Nephron (organoid): ENCODE measurements around the gene CCER1.
A peak's percentile ranks its signal among the peaks of the same experiment; 100 is the strongest.
"Not testable (repeated sequence)": the region's sequence is repeated elsewhere in the genome, so short reads cannot be mapped to it uniquely, and the experiment has no call there.

Experiments used
- H3K27ac Mint-ChIP-seq, 3 experiments: 2 replicates each; pipeline ENCODE4 v1.8.0; 2020; ENCODE audit warnings: mixed read lengths in 3 of 3, mild to moderate bottlenecking in 2 of 3, moderate library complexity in 1 of 3
- H3K27me3 Mint-ChIP-seq: 2 replicates; pipeline ENCODE4 v1.8.0; 2021; ENCODE audit warnings: low read depth, mild to moderate bottlenecking, moderate library complexity, mixed read lengths
- H3K36me3 Mint-ChIP-seq: 2 replicates; pipeline ENCODE4 v1.8.0; 2020; ENCODE audit warnings: low read depth, mixed read lengths
- H3K4me1 Mint-ChIP-seq: 2 replicates; pipeline ENCODE4 v1.8.0; 2020; ENCODE audit warnings: mixed read lengths
- H3K4me3 Mint-ChIP-seq, 3 experiments: 2 replicates each; pipeline ENCODE4 v1.8.0; 2020; ENCODE audit warnings: mild to moderate bottlenecking in 3 of 3, mixed read lengths in 3 of 3, moderate library complexity in 2 of 3
- H3K9me3 Mint-ChIP-seq: 2 replicates; pipeline ENCODE4 v1.8.0; 2020; ENCODE audit warnings: mixed read lengths
- TF ChIP-seq, protein P1 (sequence below), 3 experiments: fragments of 200-600 bp; sonication (generic); IDR thresholded peaks; one replicate each; pipeline ENCODE4 v1.5.0; 2021; ENCODE audit warnings: antibody characterized with exemption in 3 of 3; ENCODE audit not compliant: unreplicated experiment in 3 of 3

CCER1 gene

DNA sequence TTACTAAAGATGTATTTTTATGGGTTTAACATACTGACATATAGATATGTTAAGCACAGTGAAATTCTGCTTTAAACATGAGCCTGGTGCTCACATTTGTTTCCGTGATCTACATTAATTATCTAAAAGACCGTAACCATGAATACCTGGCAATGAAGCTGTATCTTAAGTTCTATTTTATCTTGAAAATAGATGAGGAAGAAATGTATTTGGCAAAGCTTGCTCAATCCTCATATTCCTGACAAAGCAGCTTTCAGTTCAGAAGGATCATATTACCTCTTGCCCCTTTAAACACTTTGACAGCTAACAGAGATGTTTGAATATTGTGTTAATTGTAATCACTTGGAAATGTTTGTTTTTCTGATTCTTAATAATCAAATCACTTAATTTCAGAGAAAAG, 40.0 kb upstream of the CCER1 start:
- TF ChIP-seq, protein P1, sequence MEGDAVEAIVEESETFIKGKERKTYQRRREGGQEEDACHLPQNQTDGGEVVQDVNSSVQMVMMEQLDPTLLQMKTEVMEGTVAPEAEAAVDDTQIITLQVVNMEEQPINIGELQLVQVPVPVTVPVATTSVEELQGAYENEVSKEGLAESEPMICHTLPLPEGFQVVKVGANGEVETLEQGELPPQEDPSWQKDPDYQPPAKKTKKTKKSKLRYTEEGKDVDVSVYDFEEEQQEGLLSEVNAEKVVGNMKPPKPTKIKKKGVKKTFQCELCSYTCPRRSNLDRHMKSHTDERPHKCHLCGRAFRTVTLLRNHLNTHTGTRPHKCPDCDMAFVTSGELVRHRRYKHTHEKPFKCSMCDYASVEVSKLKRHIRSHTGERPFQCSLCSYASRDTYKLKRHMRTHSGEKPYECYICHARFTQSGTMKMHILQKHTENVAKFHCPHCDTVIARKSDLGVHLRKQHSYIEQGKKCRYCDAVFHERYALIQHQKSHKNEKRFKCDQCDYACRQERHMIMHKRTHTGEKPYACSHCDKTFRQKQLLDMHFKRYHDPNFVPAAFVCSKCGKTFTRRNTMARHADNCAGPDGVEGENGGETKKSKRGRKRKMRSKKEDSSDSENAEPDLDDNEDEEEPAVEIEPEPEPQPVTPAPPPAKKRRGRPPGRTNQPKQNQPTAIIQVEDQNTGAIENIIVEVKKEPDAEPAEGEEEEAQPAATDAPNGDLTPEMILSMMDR (IDR thresholded peaks at IDR 0.05; ENCODE audit: unreplicated experiment in 3 of 3), result no peak
- Mint-ChIP-seq H3K27ac (peak overlapping the region; percentile 32 to 93 (median 61)), H3K27me3 (no peaks in the 10 kb centered on the region), H3K4me3 (peak overlapping the region in 1 of 3 experiments; percentile 18), H3K4me1 (peaks cover 31% of the 10 kb centered on the region), H3K36me3 (no peaks in the 10 kb centered on the region), H3K9me3 (peaks cover 9% of the 10 kb centered on the region)

DNA sequence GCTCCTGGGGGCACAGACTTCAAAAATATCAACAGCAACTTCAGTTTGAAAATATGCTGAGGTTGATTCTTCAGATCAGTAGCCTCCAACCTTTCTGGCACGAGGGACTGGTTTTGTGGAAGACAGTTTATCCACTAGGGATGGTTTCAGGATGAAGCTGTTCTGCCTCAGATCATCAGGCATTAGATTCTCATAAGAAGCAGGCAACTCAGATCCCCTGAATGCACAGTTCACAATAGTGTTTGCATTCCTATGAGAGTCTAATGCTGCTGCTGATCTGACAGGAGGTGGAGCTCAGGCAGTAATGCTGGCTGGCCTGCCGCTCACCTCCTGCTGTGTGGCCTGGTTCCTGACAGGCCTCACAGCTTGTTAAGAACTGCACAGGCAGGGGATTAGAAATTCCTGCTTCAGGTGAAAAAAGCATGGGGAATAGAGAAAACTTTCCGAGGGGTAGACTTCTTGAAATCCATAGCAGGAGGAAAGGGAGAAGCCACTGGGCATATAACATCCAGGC, 37.0 kb upstream of the CCER1 start:
- peaks cover 15% of the 10 kb centered on the region for H3K9me3 Mint-ChIP-seq
- TF ChIP-seq, protein P1 (IDR thresholded peaks at IDR 0.05; ENCODE audit: unreplicated experiment in 3 of 3), result no peak
- peaks cover 3% of the 10 kb centered on the region for H3K36me3 Mint-ChIP-seq
- peaks cover 31% of the 10 kb centered on the region for H3K4me1 Mint-ChIP-seq
- H3K4me3 Mint-ChIP-seq, result no peak overlapping the region
- no peaks in the 10 kb centered on the region for H3K27me3 Mint-ChIP-seq
- H3K27ac Mint-ChIP-seq, result peak overlapping the region in 1 of 3 experiments; percentile 93

DNA sequence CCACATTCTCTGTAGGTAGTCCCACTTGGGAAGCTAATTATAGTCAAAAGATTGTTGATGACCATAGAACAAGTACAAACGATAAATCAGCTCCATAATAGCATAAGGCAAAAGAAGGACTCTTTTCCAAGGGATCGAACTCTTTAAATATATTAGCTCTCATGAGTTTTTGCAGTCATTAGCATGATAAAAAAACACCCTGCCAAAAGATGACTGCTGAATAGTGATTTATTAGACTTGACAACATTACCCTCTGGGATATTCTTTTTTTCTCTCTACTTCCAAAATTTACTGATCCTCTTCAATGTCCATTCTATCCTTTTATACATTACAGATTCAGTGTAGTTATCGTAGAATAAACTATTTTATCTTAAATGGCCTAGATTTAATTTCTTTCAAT, 35.6 kb upstream of the CCER1 start:
- H3K27ac Mint-ChIP-seq, result peak overlapping the region in 1 of 3 experiments; percentile 32
- H3K9me3 Mint-ChIP-seq, result peaks cover 16% of the 10 kb centered on the region
- peaks cover 4% of the 10 kb centered on the region for H3K36me3 Mint-ChIP-seq
- peaks cover 28% of the 10 kb centered on the region for H3K4me1 Mint-ChIP-seq
- TF ChIP-seq, protein P1 (IDR thresholded peaks at IDR 0.05; ENCODE audit: unreplicated experiment in 3 of 3), result no peak
- H3K27me3 Mint-ChIP-seq, result no peaks in the 10 kb centered on the region
- H3K4me3 Mint-ChIP-seq, result no peak overlapping the region

DNA sequence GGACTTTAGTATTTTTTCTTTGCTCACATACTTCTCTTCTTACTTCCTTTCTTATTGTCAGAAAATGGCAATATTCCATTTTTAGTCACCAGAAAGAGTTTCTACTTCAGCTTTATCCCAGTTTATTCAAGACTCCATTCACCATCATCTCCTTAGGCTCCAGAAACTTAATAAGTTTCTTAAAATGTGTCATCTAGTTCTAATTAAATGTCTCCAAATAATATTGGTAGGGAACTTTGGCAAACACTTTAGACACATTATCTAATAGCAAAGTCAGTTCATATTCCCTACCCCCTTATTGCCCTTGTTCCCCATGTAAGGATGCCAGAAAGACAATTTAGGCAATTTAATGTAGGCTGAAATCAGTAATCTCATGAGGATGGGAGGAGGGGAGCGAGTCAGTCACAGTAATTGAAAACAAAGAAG, 34.7 kb upstream of the CCER1 start:
- Mint-ChIP-seq H3K36me3 (peaks cover 4% of the 10 kb centered on the region), H3K27ac (peak overlapping the region in 2 of 3 experiments; percentile 32 to 74), H3K4me3 (no peak overlapping the region), H3K4me1 (peaks cover 19% of the 10 kb centered on the region), H3K27me3 (no peaks in the 10 kb centered on the region), H3K9me3 (peaks cover 19% of the 10 kb centered on the region)
- TF ChIP-seq, protein P1 (IDR thresholded peaks at IDR 0.05; ENCODE audit: unreplicated experiment in 3 of 3), result no peak

DNA sequence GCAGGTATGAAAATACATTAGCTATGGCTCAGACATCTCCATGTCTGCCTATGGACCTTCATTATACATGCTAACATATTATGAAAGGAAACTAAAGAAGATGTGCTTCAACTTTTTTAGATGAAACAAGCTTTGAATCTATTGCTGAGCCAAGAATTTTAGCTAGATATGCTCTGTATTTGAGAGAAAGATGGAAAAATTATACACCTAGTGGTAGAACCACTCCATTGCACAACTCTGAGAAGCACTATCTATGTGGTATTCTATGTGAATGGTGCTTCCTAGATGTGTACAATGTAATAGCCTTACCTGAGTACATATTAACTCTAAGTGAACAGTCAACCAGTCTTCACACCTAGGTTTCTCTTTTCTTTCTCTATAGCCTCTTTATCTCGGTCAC, 32.5 kb upstream of the CCER1 start:
- Mint-ChIP-seq H3K36me3 (peaks cover 4% of the 10 kb centered on the region), H3K27ac (no peak overlapping the region), H3K27me3 (no peaks in the 10 kb centered on the region), H3K4me3 (no peak overlapping the region), H3K9me3 (peaks cover 24% of the 10 kb centered on the region), H3K4me1 (peaks cover 8% of the 10 kb centered on the region)
- TF ChIP-seq, protein P1 (IDR thresholded peaks at IDR 0.05; ENCODE audit: unreplicated experiment in 3 of 3), result no peak

DNA sequence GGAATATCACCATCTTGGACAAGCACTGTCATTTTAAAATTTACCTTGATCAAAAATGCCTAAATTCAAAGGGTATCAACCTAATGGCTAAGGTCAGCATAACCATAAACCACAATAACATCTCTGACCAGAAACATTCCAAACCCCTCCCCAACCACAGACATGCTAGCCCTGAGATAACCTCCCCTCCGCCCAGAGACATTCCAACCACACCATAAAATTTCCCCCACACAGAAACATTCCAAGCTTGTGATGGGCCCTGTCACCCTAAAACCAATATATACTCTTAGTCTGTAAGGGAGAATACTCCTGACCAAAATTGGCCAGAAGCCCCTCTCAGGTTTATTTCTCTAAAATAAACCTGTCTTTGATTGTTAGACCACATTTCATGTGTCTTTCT, 32.1 kb upstream of the CCER1 start:
- H3K36me3 Mint-ChIP-seq, result peaks cover 4% of the 10 kb centered on the region
- TF ChIP-seq, protein P1 (IDR thresholded peaks at IDR 0.05; ENCODE audit: unreplicated experiment in 3 of 3), result no peak
- H3K27ac Mint-ChIP-seq, result no peak overlapping the region
- no peaks in the 10 kb centered on the region for H3K27me3 Mint-ChIP-seq
- peaks cover 8% of the 10 kb centered on the region for H3K4me1 Mint-ChIP-seq
- peaks cover 24% of the 10 kb centered on the region for H3K9me3 Mint-ChIP-seq
- no peak overlapping the region for H3K4me3 Mint-ChIP-seq

DNA sequence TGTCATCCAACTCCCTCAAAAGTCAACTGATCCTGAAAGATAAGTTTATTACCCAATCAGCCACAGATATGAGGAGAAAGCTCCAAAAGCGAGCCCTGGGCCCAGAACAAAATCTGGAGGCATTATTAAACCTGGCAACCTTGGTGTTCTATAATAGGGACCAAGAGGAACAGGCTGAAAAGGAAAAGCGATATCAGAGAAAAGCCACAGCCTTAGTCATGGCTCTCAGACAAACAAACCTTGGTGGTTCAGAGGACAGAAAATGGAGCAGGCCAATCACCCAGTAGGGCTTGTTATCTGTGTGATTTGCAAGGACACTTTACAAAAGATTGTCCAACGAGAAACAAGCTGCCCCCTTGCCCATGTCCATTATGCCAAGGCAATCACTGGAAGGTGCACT, 30.4 kb upstream of the CCER1 start:
- Mint-ChIP-seq H3K27ac (peak overlapping the region in 1 of 3 experiments; percentile 48), H3K9me3 (peaks cover 16% of the 10 kb centered on the region)
- not testable (repeated sequence) for H3K27me3 Mint-ChIP-seq, H3K4me3 Mint-ChIP-seq, H3K4me1 Mint-ChIP-seq, H3K36me3 Mint-ChIP-seq
